IPS DF 6.9 (cell line): ENCODE results near the gene FOCAD.
"Not testable (repeated sequence)": the region's sequence is repeated elsewhere in the genome, so short reads cannot be mapped to it uniquely, and the experiment has no call there.

Experiments
- DNase-seq: peaks from one replicate; pipeline ENCODE4 v3.0.0-alpha.2; 2013; ENCODE audit warnings: low read depth, low spot score
- H3K27ac ChIP-seq: one replicate; pipeline ENCODE4 v1.5.1; 2013; ENCODE audit warnings: low read length, control low read depth
- H3K27me3 ChIP-seq: 2 replicates; pipeline ENCODE4 v1.6.1; 2013; ENCODE audit warnings: mild to moderate bottlenecking, low read length; ENCODE audit not compliant: control insufficient read depth, insufficient read depth
- H3K36me3 ChIP-seq: 2 replicates; pipeline ENCODE4 v1.6.1; 2013; ENCODE audit warnings: low read length; ENCODE audit not compliant: control insufficient read depth, insufficient read depth
- H3K4me1 ChIP-seq: 2 replicates; pipeline ENCODE4 v1.6.1; 2013; ENCODE audit warnings: low read length; ENCODE audit not compliant: control insufficient read depth, insufficient read depth
- H3K4me3 ChIP-seq: 2 replicates; pipeline ENCODE4 v1.5.1; 2013; ENCODE audit warnings: mild to moderate bottlenecking, low read length
- H3K9me3 ChIP-seq: 2 replicates; pipeline ENCODE4 v1.6.1; 2013; ENCODE audit warnings: low read length, inconsistent platforms; ENCODE audit not compliant: control insufficient read depth, insufficient read depth
- WGBS: extraction: QIAGEN DNeasy Blood & Tissue Kit; methylation state at CpG from one replicate; pipeline ENCODE4 v1.1.7; 2013; ENCODE audit warnings: mixed read lengths, missing lambda C conversion rate; ENCODE audit not compliant: insufficient read length, insufficient coverage; 5-methylcytosine and 5-hydroxymethylcytosine counted together

FOCAD gene

GRCh38 chr9:20650750-20651299 is 33.2 kb upstream of the FOCAD start:
- Histone ChIP-seq H3K4me1 (no peaks in the 10 kb centered on the region), H3K4me3 (no peak overlapping the region), H3K27ac (no peak overlapping the region), H3K36me3 (no peaks in the 10 kb centered on the region), H3K27me3 (no peaks in the 10 kb centered on the region), H3K9me3 (no peaks in the 10 kb centered on the region)
- no peak for DNase-seq
- no CpG with 5 or more reads among the region's 4 CpGs for WGBS

GRCh38 chr9:20651939-20652338 is 32.1 kb upstream of the FOCAD start:
- H3K4me3 ChIP-seq = no peak overlapping the region
- WGBS = no CpG with 5 or more reads among the region's 4 CpGs
- no peaks in the 10 kb centered on the region for H3K4me1 ChIP-seq
- no peaks in the 10 kb centered on the region for H3K9me3 ChIP-seq
- H3K27me3 ChIP-seq = no peaks in the 10 kb centered on the region
- no peak for DNase-seq
- no peaks in the 10 kb centered on the region for H3K36me3 ChIP-seq
- no peak overlapping the region for H3K27ac ChIP-seq

- not testable (repeated sequence) for H3K4me1 ChIP-seq, H3K27ac ChIP-seq, H3K9me3 ChIP-seq, DNase-seq, H3K27me3 ChIP-seq, H3K36me3 ChIP-seq
- H3K4me3 ChIP-seq = peak overlapping the region; percentile 84; the same call in 1 of the 2 replicates
- WGBS = no CpG with 5 or more reads among the region's 27 CpGs
Observed at GRCh38 chr9:20658246-20658667, 25.8 kb upstream of the FOCAD start.

- no peak for DNase-seq
- H3K4me3 ChIP-seq = peak overlapping the region; percentile 84; the same call in 1 of the 2 replicates
- WGBS = no CpG with 5 or more reads among the region's 13 CpGs
- H3K27ac ChIP-seq = no peak overlapping the region
- no peaks in the 10 kb centered on the region for H3K9me3 ChIP-seq
- H3K36me3 ChIP-seq = no peaks in the 10 kb centered on the region
- no peaks in the 10 kb centered on the region for H3K27me3 ChIP-seq
- no peaks in the 10 kb centered on the region; the same call in none of the 2 replicates for H3K4me1 ChIP-seq
Observed at GRCh38 chr9:20658677-20659473, 25.2 kb upstream of the FOCAD start.

GRCh38 chr9:20659474-20659967 is 24.5 kb upstream of the FOCAD start:
- no peaks in the 10 kb centered on the region; the same call in none of the 2 replicates for H3K4me1 ChIP-seq
- H3K27me3 ChIP-seq = no peaks in the 10 kb centered on the region
- WGBS = no CpG with 5 or more reads among the region's 2 CpGs
- no peaks in the 10 kb centered on the region for H3K9me3 ChIP-seq
- no peak overlapping the region; the same call in 1 of the 2 replicates for H3K4me3 ChIP-seq
- H3K36me3 ChIP-seq = no peaks in the 10 kb centered on the region
- no peak overlapping the region for H3K27ac ChIP-seq
- no peak for DNase-seq

- Histone ChIP-seq H3K4me3 (no peak overlapping the region), H3K4me1 (no peaks in the 10 kb centered on the region; the same call in none of the 2 replicates), H3K27me3 (no peaks in the 10 kb centered on the region), H3K27ac (no peak overlapping the region), H3K9me3 (no peaks in the 10 kb centered on the region), H3K36me3 (no peaks in the 10 kb centered on the region)
- DNase-seq = no peak
- no CpG with 5 or more reads among the region's 3 CpGs for WGBS
Observed at GRCh38 chr9:20662156-20662555, 21.9 kb upstream of the FOCAD start.

GRCh38 chr9:20663133-20663532 is 20.9 kb upstream of the FOCAD start:
- Histone ChIP-seq H3K36me3 (no peaks in the 10 kb centered on the region), H3K4me3 (no peak overlapping the region), H3K4me1 (no peaks in the 10 kb centered on the region; the same call in none of the 2 replicates), H3K27ac (no peak overlapping the region), H3K27me3 (no peaks in the 10 kb centered on the region), H3K9me3 (no peaks in the 10 kb centered on the region)
- no CpG with 5 or more reads among the region's 2 CpGs for WGBS
- no peak for DNase-seq

GRCh38 chr9:20664501-20664900 is 19.6 kb upstream of the FOCAD start:
- no CpG with 5 or more reads among the region's 3 CpGs for WGBS
- DNase-seq = peak; percentile 18
- Histone ChIP-seq H3K27ac (no peak overlapping the region), H3K4me1 (no peaks in the 10 kb centered on the region; the same call in 1 of the 2 replicates), H3K27me3 (no peaks in the 10 kb centered on the region), H3K36me3 (no peaks in the 10 kb centered on the region), H3K4me3 (no peak overlapping the region), H3K9me3 (no peaks in the 10 kb centered on the region)

- no peak for DNase-seq
- Histone ChIP-seq H3K27ac (no peak overlapping the region), H3K9me3 (no peaks in the 10 kb centered on the region), H3K4me1 (peaks cover 1% of the 10 kb centered on the region; the same call in 1 of the 2 replicates), H3K27me3 (no peaks in the 10 kb centered on the region), H3K36me3 (no peaks in the 10 kb centered on the region), H3K4me3 (no peak overlapping the region)
- WGBS = no CpG with 5 or more reads among the region's 6 CpGs
Observed at GRCh38 chr9:20670395-20670794, 13.7 kb upstream of the FOCAD start.

GRCh38 chr9:20671635-20672034 is 12.4 kb upstream of the FOCAD start:
- Histone ChIP-seq H3K4me3 (no peak overlapping the region), H3K36me3 (no peaks in the 10 kb centered on the region), H3K9me3 (no peaks in the 10 kb centered on the region), H3K27me3 (no peaks in the 10 kb centered on the region), H3K4me1 (peaks cover 1% of the 10 kb centered on the region; the same call in 1 of the 2 replicates), H3K27ac (no peak overlapping the region)
- WGBS = no CpG with 5 or more reads among the region's 4 CpGs
- DNase-seq = no peak
